Colonic mucosa (tissue), 4 donors: ENCODE results near the gene TSHZ2. TPM values are rescaled to one million over a fixed set of nuclear protein-coding genes. Genes with fewer than 3 reads are reported as not detected.

Experiments
- DNase-seq: peaks from one replicate; pipeline ENCODE4 v3.0.0-alpha.2; 2020
- H3K27ac ChIP-seq: fragments of 200-600 bp; one replicate; pipeline ENCODE4 v1.8.0; 2021
- H3K27me3 ChIP-seq: fragments of 200-600 bp; one replicate; pipeline ENCODE4 v1.8.0; 2021
- H3K36me3 ChIP-seq: fragments of 200-600 bp; one replicate; pipeline ENCODE4 v1.8.0; 2021
- H3K4me1 ChIP-seq: fragments of 200-600 bp; one replicate; pipeline ENCODE4 v1.8.0; 2021; ENCODE audit warnings: mild to moderate bottlenecking
- H3K4me3 ChIP-seq: fragments of 200-600 bp; one replicate; pipeline ENCODE4 v1.8.0; 2021
- H3K9ac ChIP-seq, 2 donors: one replicate each; pipeline ENCODE4 v1.7.0; 2013; ENCODE audit warnings: control low read depth in 2 of 2, low read depth in 2 of 2, low read length in 2 of 2
- H3K9me3 ChIP-seq: fragments of 200-600 bp; one replicate; pipeline ENCODE4 v1.8.0; 2021
- CTCF ChIP-seq: fragments of 200-600 bp; IDR thresholded peaks from one replicate; pipeline ENCODE4 v1.8.0; 2022; ENCODE audit warnings: antibody characterized with exemption, mild to moderate bottlenecking
- intact Hi-C: fragments of 100-400 bp; cut with DNase I; formaldehyde crosslinking; loops from one replicate; pipeline ENCODE4 v1.14.1; 2022
- total RNA-seq, 2 donors: library from RNA; stranded (reverse); fragmentation: NEBNext Ultra II Directional in 1 of 2; extraction: Animal tissue kit (Norgen Biotek cat#: 25700) in 1 of 2; gene quantifications; one replicate each; pipeline ENCODE4 v1.2.1, GENCODE V29; 2021
- donor health status: healthy.
- donor health status: DM: no; HTN: no; CAD: no.
- donor health status: DM: no; HTN: no; CAD: no.

TSHZ2 gene
- total RNA-seq, 2 donors from 2014 or later, result 2.1 to 3.1 TPM

- H3K4me3 ChIP-seq, result no peak overlapping the region
- TF ChIP-seq CTCF, result no peak
- no peak for DNase-seq
- H3K27ac ChIP-seq, result no peak overlapping the region
- intact Hi-C loops, result no loop called here
- no peaks in the 10 kb centered on the region for H3K4me1 ChIP-seq
- no peaks in the 10 kb centered on the region for H3K36me3 ChIP-seq
- no peak overlapping the region for H3K9ac ChIP-seq
- no peaks in the 10 kb centered on the region for H3K9me3 ChIP-seq
- H3K27me3 ChIP-seq, result no peaks in the 10 kb centered on the region
Measured at GRCh38 chr20:52933867-52934266, 38.3 kb upstream of the TSHZ2 start.

- no peak overlapping the region for H3K4me3 ChIP-seq
- no peak overlapping the region for H3K9ac ChIP-seq
- no peaks in the 10 kb centered on the region for H3K9me3 ChIP-seq
- no peak overlapping the region for H3K27ac ChIP-seq
- H3K27me3 ChIP-seq, result no peaks in the 10 kb centered on the region
- no peak for DNase-seq
- H3K4me1 ChIP-seq, result no peaks in the 10 kb centered on the region
- intact Hi-C loops, result no loop called here
- H3K36me3 ChIP-seq, result no peaks in the 10 kb centered on the region
- no peak for TF ChIP-seq CTCF
Measured at GRCh38 chr20:52936351-52937340, 35.5 kb upstream of the TSHZ2 start.

GRCh38 chr20:52937591-52938100 is 34.5 kb upstream of the TSHZ2 start:
- no peak for DNase-seq
- no peak for TF ChIP-seq CTCF
- intact Hi-C loops, result no loop called here
- H3K27me3 ChIP-seq, result no peaks in the 10 kb centered on the region
- no peak overlapping the region for H3K9ac ChIP-seq
- no peaks in the 10 kb centered on the region for H3K4me1 ChIP-seq
- no peak overlapping the region for H3K4me3 ChIP-seq
- H3K9me3 ChIP-seq, result no peaks in the 10 kb centered on the region
- no peak overlapping the region for H3K27ac ChIP-seq
- no peaks in the 10 kb centered on the region for H3K36me3 ChIP-seq

GRCh38 chr20:52939141-52939540 is 33.0 kb upstream of the TSHZ2 start:
- no peaks in the 10 kb centered on the region for H3K9me3 ChIP-seq
- TF ChIP-seq CTCF, result no peak
- intact Hi-C loops, result no loop called here

GRCh38 chr20:52941808-52942207 is 30.4 kb upstream of the TSHZ2 start:
- intact Hi-C loops, result no loop called here
- no peak for DNase-seq
- Histone ChIP-seq H3K36me3 (no peaks in the 10 kb centered on the region), H3K27me3 (no peaks in the 10 kb centered on the region), H3K9ac (no peak overlapping the region), H3K27ac (no peak overlapping the region), H3K4me3 (no peak overlapping the region), H3K9me3 (no peaks in the 10 kb centered on the region), H3K4me1 (no peaks in the 10 kb centered on the region)
- TF ChIP-seq CTCF, result no peak

More at GRCh38 chr20:52939141-52939540, 33.0 kb upstream of the TSHZ2 start:
- H3K4me1 ChIP-seq, result no peaks in the 10 kb centered on the region
- H3K36me3 ChIP-seq, result no peaks in the 10 kb centered on the region
- no peaks in the 10 kb centered on the region for H3K27me3 ChIP-seq
- no peak for DNase-seq
- H3K9ac ChIP-seq, result no peak overlapping the region
- no peak overlapping the region for H3K27ac ChIP-seq
- no peak overlapping the region for H3K4me3 ChIP-seq
